ENCODE results near the gene RPL31.

DNA sequence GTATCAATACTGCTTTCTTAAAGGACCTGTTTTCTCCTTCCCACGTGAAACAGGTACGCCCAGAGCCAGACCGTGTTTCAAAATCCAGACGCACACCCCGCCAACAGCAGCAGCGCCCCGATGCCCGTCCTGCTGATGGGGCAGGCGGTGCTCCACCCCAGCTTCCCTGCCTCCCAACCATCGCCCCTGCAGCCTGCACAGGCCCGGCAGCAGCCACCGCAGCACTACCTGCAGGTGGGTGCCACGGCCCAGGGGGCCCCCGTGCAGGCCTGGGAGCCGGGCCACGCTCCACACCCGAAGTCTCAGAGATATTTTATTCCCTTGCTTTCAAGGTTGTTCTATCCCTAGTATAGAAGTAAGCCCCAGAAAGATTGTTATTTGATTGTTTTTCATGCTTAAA lies 8.8 kb upstream of the RPL31 start:
- no peak for TF ChIP-seq EZH2 (IDR thresholded peaks at IDR 0.05; ENCODE audit: borderline replicate concordance, low read depth, low read length, severe bottlenecking)
- TF ChIP-seq, protein P1, sequence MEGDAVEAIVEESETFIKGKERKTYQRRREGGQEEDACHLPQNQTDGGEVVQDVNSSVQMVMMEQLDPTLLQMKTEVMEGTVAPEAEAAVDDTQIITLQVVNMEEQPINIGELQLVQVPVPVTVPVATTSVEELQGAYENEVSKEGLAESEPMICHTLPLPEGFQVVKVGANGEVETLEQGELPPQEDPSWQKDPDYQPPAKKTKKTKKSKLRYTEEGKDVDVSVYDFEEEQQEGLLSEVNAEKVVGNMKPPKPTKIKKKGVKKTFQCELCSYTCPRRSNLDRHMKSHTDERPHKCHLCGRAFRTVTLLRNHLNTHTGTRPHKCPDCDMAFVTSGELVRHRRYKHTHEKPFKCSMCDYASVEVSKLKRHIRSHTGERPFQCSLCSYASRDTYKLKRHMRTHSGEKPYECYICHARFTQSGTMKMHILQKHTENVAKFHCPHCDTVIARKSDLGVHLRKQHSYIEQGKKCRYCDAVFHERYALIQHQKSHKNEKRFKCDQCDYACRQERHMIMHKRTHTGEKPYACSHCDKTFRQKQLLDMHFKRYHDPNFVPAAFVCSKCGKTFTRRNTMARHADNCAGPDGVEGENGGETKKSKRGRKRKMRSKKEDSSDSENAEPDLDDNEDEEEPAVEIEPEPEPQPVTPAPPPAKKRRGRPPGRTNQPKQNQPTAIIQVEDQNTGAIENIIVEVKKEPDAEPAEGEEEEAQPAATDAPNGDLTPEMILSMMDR (IDR thresholded peaks at IDR 0.05; ENCODE audit: borderline replicate concordance, extremely low read depth, low read length, poor library complexity, severe bottlenecking), result no peak
